ENCODE results near the gene TBXAS1.

TBXAS1 gene

GRCh38 chr7:140053812-140054539, 224.9 kb downstream of the TBXAS1 start:
- DNase-seq, result no peak

- no peak for DNase-seq
Measured at GRCh38 chr7:140054751-140055150, 225.7 kb downstream of the TBXAS1 start.

GRCh38 chr7:140055833-140056232, 226.8 kb downstream of the TBXAS1 start:
- DNase-seq, result no peak

GRCh38 chr7:140056431-140057142, 227.5 kb downstream of the TBXAS1 start:
- no peak for DNase-seq

GRCh38 chr7:140057143-140057535, 228.1 kb downstream of the TBXAS1 start:
- DNase-seq, result no peak

DNA sequence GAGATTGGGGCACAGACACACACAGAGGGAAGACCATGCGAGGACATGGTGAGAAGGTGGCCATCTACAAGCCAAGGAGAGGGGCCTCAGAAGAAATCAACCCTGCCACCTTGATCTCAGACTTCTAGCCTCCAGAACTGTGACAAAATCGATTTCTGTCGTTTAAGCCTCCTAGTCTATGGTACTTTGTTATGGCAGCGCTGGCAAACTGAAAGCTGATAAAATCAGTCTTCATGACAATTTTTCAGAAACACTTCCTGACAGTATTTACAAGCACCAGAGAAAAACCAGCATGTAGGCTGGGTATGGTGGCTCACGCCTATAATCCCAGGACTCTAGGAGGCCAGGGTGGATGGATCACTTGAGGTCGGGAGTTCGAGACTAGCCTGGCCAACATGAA, 229.5 kb downstream of the TBXAS1 start:
- no peak for DNase-seq

DNA sequence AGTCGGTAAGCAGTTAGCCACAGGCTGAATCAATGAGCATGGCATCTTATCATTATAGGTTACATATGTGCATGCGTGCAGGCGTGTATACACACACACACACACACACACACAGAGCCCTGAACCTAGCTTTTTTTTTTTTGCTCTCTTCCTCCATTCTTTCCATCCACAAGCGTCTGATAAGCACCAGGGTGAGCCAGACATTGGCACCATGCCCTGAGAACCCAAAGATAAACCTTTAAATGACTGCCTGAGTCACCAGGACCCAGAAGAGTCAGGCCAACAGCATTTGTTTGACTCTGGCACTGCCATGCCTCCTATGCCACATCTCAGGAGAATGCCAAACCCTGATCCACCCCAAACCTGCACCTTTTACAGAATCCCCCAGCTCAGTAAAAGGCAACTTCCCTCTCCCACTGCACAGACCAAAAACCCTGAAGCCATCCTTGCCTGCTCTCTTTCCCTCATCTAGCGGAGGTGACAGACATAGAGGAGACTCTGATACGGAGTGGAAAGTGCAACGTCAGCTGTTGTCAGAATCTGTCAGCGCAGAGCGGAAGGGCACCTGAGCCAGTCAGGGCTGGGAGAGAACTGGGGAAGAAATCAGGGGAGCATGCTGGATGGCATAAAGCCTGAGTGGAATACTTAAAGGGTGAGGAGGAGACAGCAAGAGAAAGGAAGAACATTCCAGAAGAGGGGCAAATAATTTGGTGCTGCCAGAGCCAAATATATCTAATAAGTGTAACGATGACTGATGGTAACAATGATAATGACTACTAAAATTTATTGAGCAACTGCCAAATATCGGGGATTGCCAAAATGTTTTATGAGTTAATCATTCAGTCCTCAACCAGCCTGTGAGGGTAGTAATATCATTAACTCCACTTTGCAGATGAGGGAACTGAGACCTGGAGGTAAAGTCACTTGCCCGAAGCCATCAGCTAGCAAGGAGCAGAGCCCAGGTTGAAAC, 230.5 kb downstream of the TBXAS1 start:
- DNase-seq, result no peak

- DNase-seq, result no peak
Measured at GRCh38 chr7:140060243-140060630, 231.2 kb downstream of the TBXAS1 start.

DNA sequence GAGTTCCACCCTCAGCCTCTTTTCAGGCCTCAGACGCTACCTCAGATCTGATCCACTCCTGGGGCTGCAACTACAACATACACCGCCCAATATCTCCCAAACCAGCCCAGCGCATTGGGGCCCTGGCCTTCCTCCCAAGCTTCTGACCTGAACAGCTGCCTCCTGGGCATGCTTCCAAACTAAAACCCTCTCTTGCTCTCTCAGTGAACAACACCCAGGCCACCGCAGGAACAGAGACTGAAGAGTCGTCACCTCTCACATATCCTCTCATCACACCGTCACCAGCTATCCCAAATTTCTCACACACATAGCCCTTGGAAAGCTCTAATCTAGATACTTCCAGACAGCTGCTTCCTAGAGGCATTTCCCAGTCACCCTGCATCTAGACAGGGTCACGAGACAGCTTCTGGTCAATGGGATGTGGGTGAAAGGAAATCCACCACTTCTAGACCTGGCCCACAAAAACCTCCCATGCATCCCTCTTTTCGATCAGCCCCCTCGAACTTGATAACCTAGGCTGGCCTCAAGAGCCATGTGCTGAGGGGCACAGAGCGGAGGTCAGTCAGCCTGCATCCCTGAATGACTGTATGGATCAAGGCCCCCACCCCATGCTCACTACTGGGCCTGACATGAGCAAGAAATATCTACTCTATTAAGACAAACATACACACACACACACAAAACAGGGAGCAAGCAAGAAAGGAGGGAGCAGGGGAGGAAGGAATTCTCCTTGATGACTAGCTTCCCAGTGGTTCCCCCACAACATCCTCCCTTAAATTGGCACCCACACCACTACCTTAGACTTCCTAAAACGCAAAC, 231.9 kb downstream of the TBXAS1 start:
- no peak for DNase-seq

GRCh38 chr7:140061607-140061930, 232.5 kb downstream of the TBXAS1 start:
- no peak for DNase-seq

- DNase-seq, result peak in 1 of 2 experiments; percentile 17
Measured at GRCh38 chr7:140062118-140062527, 233.1 kb downstream of the TBXAS1 start.

GRCh38 chr7:140062528-140063299, 233.7 kb downstream of the TBXAS1 start, which contains the start of gene PARP12:
Gene PARP12, minus strand, starts transcription at chr7:140062951. Its CDS starts 104 bp downstream, at chr7:140062847.
- peak; percentile 40 to 51 for DNase-seq

- DNase-seq, result no peak
Measured at GRCh38 chr7:140067052-140067451, 238.0 kb downstream of the TBXAS1 start.

DNA sequence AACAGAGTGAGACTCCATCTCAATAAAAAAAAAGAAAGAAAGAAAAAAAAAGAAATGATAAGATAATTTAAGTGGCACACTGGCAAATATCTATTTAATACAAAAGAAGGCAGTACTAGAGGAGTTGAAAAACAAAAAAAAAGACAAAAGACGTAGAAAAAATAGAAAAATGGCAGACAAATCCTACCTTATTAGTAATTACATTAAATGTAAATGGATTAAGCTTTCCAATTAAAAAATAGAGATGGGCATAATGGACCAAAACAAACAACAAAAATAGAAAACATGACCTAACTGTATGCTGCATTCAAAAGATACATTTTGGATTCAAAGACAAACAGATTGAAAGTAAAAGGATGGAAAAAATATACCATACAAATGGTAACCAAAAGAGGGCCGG, 239.0 kb downstream of the TBXAS1 start:
- DNase-seq, result no peak

DNA sequence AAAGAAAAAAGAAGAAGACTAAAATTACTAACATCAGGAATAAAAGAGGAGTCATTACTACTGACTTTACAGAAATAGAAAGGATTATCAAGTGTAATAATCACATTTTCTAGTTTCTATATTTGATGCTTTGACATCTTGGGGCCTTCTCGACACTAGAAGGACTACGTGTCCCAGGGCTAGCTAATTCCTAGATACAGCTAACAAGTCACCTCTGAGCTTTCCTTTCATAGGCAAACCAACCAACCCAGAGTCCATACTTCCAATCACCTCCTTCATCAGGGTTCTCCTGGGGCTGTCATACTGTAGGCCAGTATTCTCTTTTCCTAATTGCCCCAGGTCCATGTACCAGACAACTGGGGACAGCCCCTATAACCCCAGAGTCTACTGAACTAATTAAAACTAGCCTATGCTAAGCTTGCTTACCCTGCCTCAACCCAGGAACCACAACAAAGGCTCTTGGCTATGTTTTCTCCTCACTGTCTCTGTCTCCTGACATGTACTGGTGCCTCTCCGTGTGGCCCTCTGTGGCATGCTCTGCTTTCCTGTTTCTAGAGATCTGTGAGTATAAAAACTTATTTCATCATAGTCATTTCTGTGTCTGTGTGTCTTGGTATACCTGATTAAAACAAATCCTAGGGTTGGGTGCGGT, 240.4 kb downstream of the TBXAS1 start:
- no peak for DNase-seq
